Ovary (tissue), 9 donors: ENCODE data around the gene MT2A. TPM values are rescaled to one million over a fixed set of nuclear protein-coding genes. Genes with fewer than 3 reads are reported as not detected.
"Not testable (repeated sequence)": the region's sequence is repeated elsewhere in the genome, so short reads cannot be mapped to it uniquely, and the experiment has no call there.

Source experiments
- DNase-seq, 5 donors: peaks; one replicate each; pipeline ENCODE4 v3.0.0-alpha.2; 2019 to 2020
- H3K27ac ChIP-seq, 2 donors: fragments of 200-600 bp; one replicate each; pipeline versions ENCODE4 v1.5.1 to v1.8.0; 2019 to 2022
- H3K27me3 ChIP-seq: fragments of 200-600 bp; one replicate; pipeline ENCODE4 v1.8.0; 2022
- H3K36me3 ChIP-seq: fragments of 200-600 bp; sonication (generic); one replicate; pipeline ENCODE4 v1.5.1; 2019
- H3K4me1 ChIP-seq: one replicate; pipeline ENCODE4 v1.8.1; 2013; ENCODE audit warnings: mild to moderate bottlenecking, moderate library complexity; ENCODE audit not compliant: insufficient read depth
- H3K4me3 ChIP-seq: fragments of 200-600 bp; sonication (generic); one replicate; pipeline ENCODE4 v1.5.1; 2017
- H3K9me3 ChIP-seq, 2 donors: fragments of 200-600 bp in 1 of 2; sonication (generic) in 1 of 2; one replicate each; pipeline versions ENCODE4 v1.5.1 to v1.8.1; 2013 to 2019; ENCODE audit warnings: mild to moderate bottlenecking in 1 of 2, moderate library complexity in 1 of 2
- EP300 ChIP-seq: sonication (generic); formaldehyde crosslinking; IDR thresholded peaks from one replicate; pipeline ENCODE4 v1.6.1; 2017; ENCODE audit warnings: antibody characterized with exemption
- POLR2A ChIP-seq: fragments of 450-650 bp; IDR thresholded peaks from one replicate; pipeline ENCODE4 v1.6.1; 2017; ENCODE audit warnings: antibody characterized with exemption, mild to moderate bottlenecking, moderate library complexity
- WGBS, 3 donors: extraction: QIAGEN DNeasy Blood & Tissue Kit in 1 of 3; methylation state at CpG; one replicate each; pipeline versions ENCODE4 v1.1.5 to v1.1.7; 2013 to 2017; 5-methylcytosine and 5-hydroxymethylcytosine counted together
- intact Hi-C, 4 donors: fragments of 100-400 bp; cut with DNase I; formaldehyde crosslinking; loops; one replicate each; pipeline versions ENCODE4 v1.11.0 to v1.15.1; 2022 to 2023
- polyA plus RNA-seq, 2 donors: library from polyadenylated mRNA; stranded (reverse); fragments of 200-250 nt in 1 of 2; fragments of 350-450 nt in 1 of 2; fragmentation: Illumina TruSeq in 1 of 2; extraction: RNeasy Lipid Tissue Mini Kit (QIAGEN cat#74804) in 1 of 2; gene quantifications; one replicate each; pipeline ENCODE4 v1.2.3, GENCODE V29; 2013 to 2014
- total RNA-seq, 7 donors: library from RNA; depleted of rRNA in 2 of 7; stranded (reverse); fragments of >200 nt in 2 of 7; fragmentation: NEBNext Ultra II Directional in 3 of 7; extraction: Animal tissue kit (Norgen Biotek cat#: 25700) in 3 of 7; gene quantifications; one replicate each; pipeline versions ENCODE4 v1.1.0 to v1.2.4, GENCODE V29; 2016 to 2023
- TF ChIP-seq, protein P1 (sequence below), 3 donors: fragments of 450-650 bp in 2 of 3; fragments of 200-600 bp in 1 of 3; IDR thresholded peaks; one replicate each; pipeline versions ENCODE4 v1.5.1 to v1.8.0; 2016 to 2022; ENCODE audit warnings: antibody characterized with exemption in 3 of 3, mild to moderate bottlenecking in 1 of 3
- donor health status: DM: no; HTN: no; CAD: no; lungs with moderate emphysema.
- donor health status: DM: no; HTN: no; CAD: no.
- donor health status: Bipolar disorder and iron deficiency.
- donor health status: DM: yes; HTN: yes; CAD: no.
- donor health status: DM: no; HTN: no; CAD: no.
- donor health status: DM: yes; HTN: yes; CAD: no.

Gene MT2A
- total and polyA plus RNA-seq, 9 donors, result 16.1 to 679 (median 136) TPM

DNA sequence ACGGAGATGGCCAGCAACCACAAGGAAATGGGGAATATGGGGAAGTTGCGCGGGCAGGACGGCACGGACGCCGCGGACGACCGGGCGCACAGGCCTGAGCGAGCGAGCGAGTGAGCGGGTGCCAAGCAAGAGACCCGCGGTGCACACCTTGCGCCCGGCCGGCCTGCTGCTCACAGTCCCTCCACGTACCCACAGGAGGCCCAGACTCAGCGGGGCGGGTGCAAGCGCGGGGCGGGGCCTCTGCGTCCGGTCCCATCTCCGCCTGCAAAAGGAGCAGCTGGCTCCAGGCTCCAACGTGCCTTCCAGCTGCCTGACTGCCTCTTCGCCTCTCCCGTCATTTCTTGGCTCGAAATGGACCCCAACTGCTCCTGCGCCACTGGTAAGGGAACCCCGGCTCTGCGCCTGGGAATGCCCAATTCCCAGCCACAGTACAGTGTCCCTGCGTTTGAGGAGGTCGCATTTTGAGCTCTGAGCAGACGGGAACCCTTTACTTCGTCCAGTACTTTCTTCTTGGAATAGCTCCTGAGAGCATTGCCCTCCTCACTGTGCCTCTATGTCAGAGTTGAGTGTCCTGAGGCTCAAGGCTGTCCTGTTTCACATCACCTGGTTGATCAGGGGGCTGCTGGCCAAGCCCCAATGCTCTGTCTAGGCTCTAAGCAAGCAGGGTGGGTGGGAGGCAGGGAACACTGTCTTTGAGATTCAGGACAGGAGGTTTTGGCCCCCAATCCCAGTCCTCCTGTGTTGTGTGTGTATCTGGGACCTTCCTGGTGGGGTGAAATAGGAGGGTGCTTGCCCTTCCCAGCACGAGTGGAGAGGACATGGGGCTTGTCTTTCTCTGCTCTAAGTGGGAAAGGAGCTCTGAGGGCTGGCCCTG is 9.1 kb downstream of the MT2A start:
- TF ChIP-seq POLR2A, result no peak
- TF ChIP-seq, protein P1, sequence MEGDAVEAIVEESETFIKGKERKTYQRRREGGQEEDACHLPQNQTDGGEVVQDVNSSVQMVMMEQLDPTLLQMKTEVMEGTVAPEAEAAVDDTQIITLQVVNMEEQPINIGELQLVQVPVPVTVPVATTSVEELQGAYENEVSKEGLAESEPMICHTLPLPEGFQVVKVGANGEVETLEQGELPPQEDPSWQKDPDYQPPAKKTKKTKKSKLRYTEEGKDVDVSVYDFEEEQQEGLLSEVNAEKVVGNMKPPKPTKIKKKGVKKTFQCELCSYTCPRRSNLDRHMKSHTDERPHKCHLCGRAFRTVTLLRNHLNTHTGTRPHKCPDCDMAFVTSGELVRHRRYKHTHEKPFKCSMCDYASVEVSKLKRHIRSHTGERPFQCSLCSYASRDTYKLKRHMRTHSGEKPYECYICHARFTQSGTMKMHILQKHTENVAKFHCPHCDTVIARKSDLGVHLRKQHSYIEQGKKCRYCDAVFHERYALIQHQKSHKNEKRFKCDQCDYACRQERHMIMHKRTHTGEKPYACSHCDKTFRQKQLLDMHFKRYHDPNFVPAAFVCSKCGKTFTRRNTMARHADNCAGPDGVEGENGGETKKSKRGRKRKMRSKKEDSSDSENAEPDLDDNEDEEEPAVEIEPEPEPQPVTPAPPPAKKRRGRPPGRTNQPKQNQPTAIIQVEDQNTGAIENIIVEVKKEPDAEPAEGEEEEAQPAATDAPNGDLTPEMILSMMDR (IDR thresholded peaks at IDR 0.05), result no peak
- no peak for TF ChIP-seq EP300
- WGBS, 3 donors, result 2 to 3% (median 2%) methylated on average over 38 to 40 of the region's 41 CpGs
- peaks cover 2% of the 10 kb centered on the region for H3K4me1 ChIP-seq
- no peaks in the 10 kb centered on the region for H3K36me3 ChIP-seq
- intact Hi-C loops, result no loop called here
- no peak overlapping the region for H3K27ac ChIP-seq
- H3K4me3 ChIP-seq, result peak overlapping the region; percentile 7
- peak; percentile 70 to 85 (median 76) for DNase-seq
- H3K27me3 ChIP-seq, result no peaks in the 10 kb centered on the region
- no peaks in the 10 kb centered on the region for H3K9me3 ChIP-seq

DNA sequence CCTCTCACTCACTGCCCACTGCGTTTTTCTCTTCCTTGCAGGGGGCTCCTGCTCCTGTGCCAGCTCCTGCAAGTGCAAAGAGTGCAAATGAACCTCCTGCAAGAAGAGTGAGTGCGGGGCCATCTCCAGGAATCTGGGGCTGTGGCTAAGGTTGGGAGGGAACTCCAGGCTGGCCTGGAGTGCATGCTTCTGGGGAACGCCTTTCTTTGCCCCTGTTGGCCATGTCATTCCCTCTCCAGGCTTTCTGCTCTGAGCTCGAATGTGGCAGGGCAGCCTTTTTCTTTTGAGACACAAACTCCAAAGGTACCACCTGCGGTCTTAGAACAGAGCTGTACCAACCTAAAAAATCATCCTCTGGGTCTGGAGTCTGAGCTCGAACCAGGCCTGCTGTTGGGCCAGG is 9.8 kb downstream of the MT2A start:
- no peaks in the 10 kb centered on the region for H3K27me3 ChIP-seq
- H3K9me3 ChIP-seq, result no peaks in the 10 kb centered on the region
- peaks cover 2% of the 10 kb centered on the region for H3K4me1 ChIP-seq
- WGBS, 3 donors, result 69 to 78% (median 77%) methylated on average over 6 of the region's 6 CpGs
- H3K4me3 ChIP-seq, result no peak overlapping the region
- intact Hi-C loops, result no loop called here
- no peaks in the 10 kb centered on the region for H3K36me3 ChIP-seq
- TF ChIP-seq, protein P1 (IDR thresholded peaks at IDR 0.05), result no peak
- no peak for TF ChIP-seq POLR2A
- no peak for TF ChIP-seq EP300
- H3K27ac ChIP-seq, result no peak overlapping the region
- no peak for DNase-seq

DNA sequence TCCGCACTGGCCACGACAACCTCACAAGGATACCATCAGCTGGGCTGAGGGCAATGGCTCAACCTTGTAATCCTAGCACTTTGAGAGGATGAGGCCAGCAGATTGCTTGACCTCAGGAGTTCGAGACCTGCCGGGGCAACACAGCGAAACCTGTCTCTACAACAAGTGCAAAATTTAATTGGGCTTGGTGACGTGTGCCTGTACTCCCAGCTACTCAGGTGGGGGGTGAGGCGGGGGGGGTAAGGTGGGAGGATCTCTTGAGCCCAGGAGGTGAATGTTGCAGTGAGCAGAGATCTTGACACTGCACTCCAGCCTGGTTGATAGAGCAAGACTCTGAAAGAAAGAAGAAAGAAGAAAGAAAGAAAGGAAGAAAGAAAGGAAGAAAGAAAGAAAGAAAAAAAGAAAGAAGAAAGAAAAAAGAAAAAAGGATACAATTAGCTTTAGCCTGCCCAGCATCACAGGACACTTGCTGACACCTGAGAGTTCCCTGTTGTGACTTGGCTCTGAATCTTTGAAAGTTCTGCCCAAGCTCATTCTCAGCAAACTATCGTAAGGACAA is 12.0 kb downstream of the MT2A start:
- H3K36me3 ChIP-seq, result no peaks in the 10 kb centered on the region
- TF ChIP-seq, protein P1 (IDR thresholded peaks at IDR 0.05), result no peak
- TF ChIP-seq POLR2A, result no peak
- TF ChIP-seq EP300, result no peak
- no peaks in the 10 kb centered on the region for H3K9me3 ChIP-seq
- H3K27me3 ChIP-seq, result no peaks in the 10 kb centered on the region
- intact Hi-C loops, result loop anchor here in 1 of 4 donors (10.0 kb wide), 1 partner anchor 54 kb away; no protein-coding TSS in a partner anchor
- 72 to 91% (median 75%) methylated on average over 7 to 8 of the region's 8 CpGs for WGBS, 3 donors
- H3K4me1 ChIP-seq, result peaks cover 2% of the 10 kb centered on the region
- no peak overlapping the region for H3K27ac ChIP-seq
- DNase-seq, result no peak
- no peak overlapping the region for H3K4me3 ChIP-seq

DNA sequence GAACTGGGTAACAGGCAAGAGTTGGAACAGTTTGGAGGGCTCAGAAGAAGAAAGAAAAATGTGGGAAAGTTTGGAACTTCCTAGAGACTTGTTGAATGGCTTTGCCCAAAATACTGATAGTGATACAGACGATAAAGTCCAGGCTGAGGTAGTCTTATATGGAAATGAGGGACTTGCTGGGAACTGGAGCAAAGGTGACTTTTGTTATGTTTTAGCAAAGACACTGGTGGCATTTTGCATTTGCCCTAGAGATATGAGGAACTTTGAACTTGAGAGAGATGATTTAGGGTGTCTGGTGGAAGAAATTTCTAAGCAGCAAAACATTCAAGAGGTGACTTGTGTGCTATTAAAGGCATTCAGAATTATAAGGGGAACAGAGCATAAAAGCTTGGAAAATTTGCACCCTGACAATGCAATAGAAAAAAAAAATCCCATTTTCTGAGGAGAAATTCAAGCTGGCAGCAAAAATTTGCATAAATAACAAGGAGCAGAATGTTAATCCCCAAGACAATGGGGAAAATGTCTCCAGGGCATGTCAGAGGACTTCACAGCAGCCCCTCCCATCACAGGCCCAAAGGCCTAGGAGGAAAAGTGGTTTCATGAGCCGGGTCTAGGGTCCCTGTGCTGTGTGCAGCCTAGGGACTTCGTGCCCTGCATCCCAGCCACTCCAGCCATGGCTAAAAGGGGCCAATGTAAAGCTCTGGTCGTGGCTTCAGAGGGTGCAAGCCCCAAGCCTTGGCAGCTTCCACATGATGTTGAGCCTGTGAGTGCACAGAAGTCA is 13.5 kb downstream of the MT2A start:
- not testable (repeated sequence) for DNase-seq, H3K4me1 ChIP-seq, H3K36me3 ChIP-seq, H3K4me3 ChIP-seq, H3K27ac ChIP-seq, H3K9me3 ChIP-seq, H3K27me3 ChIP-seq
- intact Hi-C loops, result loop anchor here in 1 of 4 donors (10.0 kb wide), 1 partner anchor 53 kb away; no protein-coding TSS in a partner anchor
- 65 to 74% (median 71%) methylated on average over 4 of the region's 4 CpGs for WGBS, 3 donors

DNA sequence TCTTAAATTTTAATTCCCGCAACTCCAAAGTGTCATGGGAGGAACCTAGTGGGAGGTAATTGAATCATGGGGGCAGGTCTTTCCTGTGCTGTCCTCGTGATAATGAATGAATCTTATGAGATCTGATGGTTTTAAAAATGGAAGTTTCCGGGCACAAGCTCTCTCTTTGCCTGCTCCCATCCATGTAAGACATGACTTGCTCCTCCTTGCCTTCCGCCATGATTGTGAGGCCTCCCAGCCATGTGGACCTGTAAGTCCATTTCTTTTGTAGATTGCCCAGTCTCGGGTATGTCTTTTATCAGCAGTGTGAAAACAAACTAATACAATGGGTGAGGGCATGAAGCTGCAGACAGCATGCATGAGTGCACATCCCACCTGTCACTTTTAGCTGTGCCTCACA is 14.8 kb downstream of the MT2A start:
- 90 to 93% (median 90%) methylated on average over 5 of the region's 5 CpGs for WGBS, 3 donors
- DNase-seq, H3K4me3 ChIP-seq, H3K36me3 ChIP-seq, H3K27me3 ChIP-seq, H3K9me3 ChIP-seq, H3K4me1 ChIP-seq, H3K27ac ChIP-seq: not testable (repeated sequence)
- intact Hi-C loops, result loop anchor here in 1 of 4 donors (10.0 kb wide), 1 partner anchor 52 kb away; no protein-coding TSS in a partner anchor
